GM12864 (cell line): ENCODE data around the gene UGT1A4.
"Not testable (repeated sequence)": the region's sequence is repeated elsewhere in the genome, so short reads cannot be mapped to it uniquely, and the experiment has no call there.

Source experiments
- DNase-seq: peaks from one replicate; pipeline ENCODE4 v3.0.0-alpha.2; 2011; ENCODE audit warnings: low read depth
- H3K4me3 ChIP-seq: 2 replicates; pipeline ENCODE4 v1.5.1; 2011; ENCODE audit warnings: mild to moderate bottlenecking, low read depth, low read length, control low read depth
- CTCF ChIP-seq: IDR thresholded peaks from 2 replicates; pipeline ENCODE4 v1.5.1; 2011; ENCODE audit warnings: low read depth, mild to moderate bottlenecking, moderate library complexity, low read length, control low read depth, inconsistent platforms; ENCODE audit errors: missing control alignments

The UGT1A4 gene

GRCh38 chr2:233708942-233709341 lies 9.6 kb upstream of the UGT1A4 start:
- TF ChIP-seq CTCF = no peak
- DNase-seq = no peak
- H3K4me3 ChIP-seq = no peak overlapping the region

GRCh38 chr2:233711312-233712008 lies 7.1 kb upstream of the UGT1A4 start:
- DNase-seq = no peak
- peak; percentile 93 for TF ChIP-seq CTCF
- H3K4me3 ChIP-seq = no peak overlapping the region

- no peak for TF ChIP-seq CTCF
- no peak for DNase-seq
- no peak within 1 kb of the TSS for H3K4me3 ChIP-seq
Observed at GRCh38 chr2:233712611-233713261, 5.8 kb upstream of the UGT1A4 start, which contains the start of gene UGT1A5. TSS of gene UGT1A5 (plus strand) at chr2:233712907. CDS start at chr2:233712992, 85 bp downstream.

GRCh38 chr2:233713262-233713615 lies 5.3 kb upstream of the UGT1A4 start:
- no peak for DNase-seq
- H3K4me3 ChIP-seq = no peak overlapping the region

GRCh38 chr2:233714121-233714520 lies 4.4 kb upstream of the UGT1A4 start:
- no peak overlapping the region for H3K4me3 ChIP-seq
- no peak for TF ChIP-seq CTCF
- no peak for DNase-seq

More at GRCh38 chr2:233713262-233713615, 5.3 kb upstream of the UGT1A4 start:
- no peak for TF ChIP-seq CTCF

- no peak for TF ChIP-seq CTCF
- no peak within 1 kb of the TSS for H3K4me3 ChIP-seq
- DNase-seq = no peak
Observed at GRCh38 chr2:233728723-233729301, 10.3 kb downstream of the UGT1A4 start, which contains the start of gene UGT1A3. TSS of gene UGT1A3 (plus strand) at chr2:233729042. CDS start at chr2:233729127, 85 bp downstream.

- DNase-seq = not testable (repeated sequence)
Observed at GRCh38 chr2:233736868-233737653, 18.5 kb downstream of the UGT1A4 start.

More at GRCh38 chr2:233736868-233737653, 18.5 kb downstream of the UGT1A4 start:
- not testable (repeated sequence) for H3K4me3 ChIP-seq
